ENCODE data around the gene KRT1.

Gene KRT1

DNA sequence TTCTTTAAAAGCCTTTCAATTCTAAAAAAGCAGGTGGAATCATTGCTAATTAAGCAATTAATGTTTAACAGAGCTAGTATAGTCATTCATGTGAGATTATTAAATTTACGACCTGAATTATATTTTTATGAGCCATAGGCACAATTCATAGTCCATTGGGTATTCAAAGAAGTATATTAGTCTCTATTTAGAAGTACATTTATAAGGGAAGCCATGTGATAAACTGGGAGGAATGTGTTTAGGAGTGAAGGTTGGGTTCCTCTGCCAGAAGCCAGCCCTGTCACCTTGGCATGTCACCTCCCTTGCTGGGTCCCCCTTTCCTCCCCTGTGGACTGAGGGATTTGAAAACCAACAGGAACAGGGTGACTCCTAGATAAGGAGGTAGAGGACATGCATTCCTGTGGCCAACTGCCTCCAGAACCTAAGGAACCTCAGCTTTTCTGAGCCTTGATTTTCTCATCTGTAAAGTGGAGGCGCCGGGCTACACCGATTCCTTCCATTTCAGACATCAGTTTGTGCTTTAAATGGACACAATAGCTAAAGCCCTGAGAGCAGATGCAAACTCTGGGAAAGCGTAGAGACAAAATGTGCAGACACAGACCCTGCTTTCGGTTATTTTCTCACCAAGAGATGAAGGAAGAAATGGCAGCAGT lies 22.8 kb downstream of the KRT1 start:
- DNase-seq: no peak

DNA sequence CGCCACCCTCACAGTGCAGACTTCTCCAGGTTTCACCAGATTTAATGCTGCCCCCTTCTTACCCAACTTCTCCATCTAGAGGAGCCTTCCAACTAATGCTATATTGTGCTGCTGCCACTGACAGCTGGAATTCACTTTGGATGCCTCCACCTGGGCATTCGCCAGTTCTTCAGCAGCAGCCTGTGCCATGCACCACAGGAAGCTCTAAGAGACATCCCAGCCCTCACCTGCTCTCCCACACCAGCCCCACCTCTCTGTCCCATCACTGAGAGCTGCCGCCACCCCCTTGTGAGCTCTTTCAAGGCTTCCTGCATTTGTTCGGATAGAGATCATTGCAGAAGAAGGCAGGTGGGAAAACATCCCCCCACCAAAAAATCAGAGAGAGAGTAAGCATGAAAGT lies 23.6 kb downstream of the KRT1 start:
- no peak for DNase-seq

- no peak for DNase-seq
Measured at GRCh38 chr12:52655720-52656124, 24.5 kb downstream of the KRT1 start.

DNA sequence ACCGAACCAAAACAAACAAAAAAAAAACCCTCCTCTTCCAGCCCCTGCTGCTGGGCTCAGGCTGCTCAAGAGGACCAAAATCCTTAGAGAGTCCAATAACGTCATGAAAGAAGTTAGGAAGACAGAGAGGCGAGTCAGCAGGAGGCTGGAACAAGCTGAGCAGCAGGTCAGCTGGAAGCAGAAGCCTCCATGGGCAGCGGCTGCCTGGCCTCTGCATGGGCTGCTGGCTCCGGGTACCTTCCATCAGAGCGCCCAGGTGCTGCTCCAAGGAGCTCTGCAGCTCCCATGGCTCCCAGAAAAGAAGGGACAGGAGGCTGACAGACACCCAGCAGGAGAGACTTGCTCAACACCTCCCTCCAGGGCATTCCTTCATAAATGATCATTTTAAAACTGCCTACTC lies 25.0 kb downstream of the KRT1 start:
- no peak for DNase-seq

DNA sequence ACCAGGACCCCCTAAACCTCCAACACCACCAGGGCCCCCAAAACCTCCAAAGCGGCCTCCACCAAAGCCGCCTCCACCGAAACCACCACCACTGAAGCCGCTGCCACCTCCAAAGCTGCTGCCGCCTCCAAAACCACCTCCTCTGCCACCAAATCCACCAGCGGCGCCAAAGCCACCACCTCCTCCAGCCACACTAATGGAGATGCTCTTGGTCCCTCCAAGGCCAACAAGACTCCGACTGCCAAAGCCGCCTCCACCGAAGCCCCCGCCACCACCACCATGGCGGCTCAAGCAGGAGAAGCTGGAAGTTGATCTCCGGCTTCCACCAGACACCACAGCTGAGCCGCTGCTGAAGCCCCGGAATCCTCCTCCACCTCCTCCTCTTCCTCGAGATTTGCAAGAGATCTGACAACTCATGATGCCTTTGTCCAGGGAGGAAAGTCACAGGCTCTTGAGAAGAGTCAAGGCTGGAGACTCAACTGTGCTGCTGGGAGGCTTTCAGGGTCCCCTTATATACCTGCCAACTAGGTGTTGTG lies 28.4 kb downstream of the KRT1 start, which contains the start of gene KRT2:
Gene KRT2, minus strand, starts transcription at position 486 of the 536 bp plus-strand sequence. Its CDS starts 69 bp downstream, at position 417.
- no peak for DNase-seq

DNA sequence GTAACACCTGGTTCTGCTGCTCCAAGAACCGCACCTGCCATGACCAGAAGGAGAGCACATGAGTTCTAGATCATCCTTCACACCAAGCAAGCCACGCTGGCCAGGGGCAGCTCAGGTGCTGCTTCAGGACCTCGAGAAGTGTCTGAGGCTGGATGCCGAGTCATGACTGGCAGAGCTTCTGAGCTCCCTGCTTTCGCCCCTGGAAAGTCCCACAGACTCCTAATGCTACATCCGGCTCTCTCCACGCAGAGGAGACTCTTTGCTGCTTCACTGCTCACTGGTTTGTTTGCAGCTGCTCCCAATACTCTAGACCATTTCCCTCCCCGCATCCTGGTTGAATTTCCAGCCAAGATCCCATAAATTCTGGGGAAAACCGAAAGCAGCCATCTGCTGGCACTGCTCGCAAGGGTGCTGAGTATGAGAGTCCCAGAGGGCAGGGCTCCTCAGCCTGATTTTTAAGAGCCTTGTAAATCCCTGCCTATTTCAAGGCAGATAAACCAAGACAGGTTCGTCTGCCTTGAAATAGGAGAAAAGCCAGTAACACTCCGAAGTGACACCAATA lies 29.6 kb downstream of the KRT1 start:
- DNase-seq: no peak

GRCh38 chr12:52649066-52649465 lies 31.1 kb downstream of the KRT1 start:
- DNase-seq: no peak

- no peak for DNase-seq
Measured at GRCh38 chr12:52648012-52648550, 32.1 kb downstream of the KRT1 start.

DNA sequence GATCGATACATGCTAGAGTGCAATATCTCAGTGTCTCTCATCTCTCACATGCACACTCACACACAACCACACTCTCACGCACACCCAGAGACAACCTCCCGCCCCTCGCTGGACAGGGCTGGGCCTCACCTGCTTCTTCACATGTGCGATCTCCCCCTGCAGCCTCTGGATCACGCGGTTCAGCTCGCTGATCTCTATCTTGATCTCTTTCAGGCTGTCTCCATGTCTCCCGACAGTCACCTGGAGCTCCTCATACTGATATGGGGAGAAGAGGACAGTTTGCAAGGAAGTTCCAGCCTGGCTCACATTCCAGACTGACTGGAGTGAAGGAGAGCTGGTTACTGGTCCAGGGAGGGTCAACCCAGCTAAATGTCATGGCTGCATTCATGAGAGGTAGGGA lies 32.6 kb downstream of the KRT1 start:
- DNase-seq: no peak

DNA sequence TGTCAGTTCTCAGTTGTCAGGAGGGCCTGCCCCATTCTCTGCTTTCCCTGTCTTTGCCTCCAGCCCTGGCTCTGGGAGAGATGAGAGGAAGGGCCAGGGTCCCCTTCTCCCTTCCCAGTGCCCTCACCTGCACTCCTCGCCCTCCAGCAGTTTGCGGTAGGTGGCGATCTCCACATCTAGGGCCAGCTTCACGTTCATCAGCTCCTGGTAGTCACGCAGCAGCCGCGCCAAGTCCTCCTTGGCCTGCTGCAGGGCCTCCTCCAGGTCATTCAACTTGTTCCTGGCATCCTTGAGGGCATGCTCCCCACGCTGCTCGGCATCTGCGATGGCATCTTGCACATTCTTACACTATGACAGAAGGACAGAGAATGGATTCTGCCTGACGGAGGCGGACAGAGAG lies 33.6 kb downstream of the KRT1 start:
- no peak for DNase-seq

GRCh38 chr12:52645982-52646381 lies 34.2 kb downstream of the KRT1 start:
- no peak for DNase-seq

DNA sequence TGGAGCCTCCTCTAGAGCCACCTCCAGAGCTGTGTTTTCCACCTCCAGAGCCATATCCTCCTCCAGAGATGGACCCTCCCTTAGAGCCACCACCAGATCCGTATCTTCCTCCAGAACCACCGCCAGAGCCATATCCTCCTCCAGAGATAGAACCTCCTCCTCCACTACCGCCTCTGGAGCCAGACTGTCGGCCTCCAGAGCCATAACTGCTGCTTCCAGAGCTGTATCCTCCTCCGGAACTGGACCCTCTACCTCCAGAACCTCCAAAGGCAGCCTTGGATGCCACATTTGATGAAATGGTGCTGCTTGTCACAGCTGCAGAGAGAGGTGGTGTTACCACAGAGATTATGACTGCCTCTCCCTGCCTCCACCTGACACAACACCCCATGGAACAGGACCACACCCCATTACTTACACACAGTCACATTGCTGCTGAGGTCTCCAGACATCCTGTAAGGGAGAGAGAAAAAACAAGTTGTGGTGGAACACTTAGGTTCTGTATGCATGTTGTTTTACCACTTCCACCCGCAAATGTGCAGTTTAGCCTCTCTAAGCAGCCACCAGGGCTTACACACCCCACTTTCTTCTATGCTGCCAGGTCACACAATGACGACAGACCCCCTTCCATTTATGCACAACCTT lies 35.0 kb downstream of the KRT1 start:
- no peak for DNase-seq

DNA sequence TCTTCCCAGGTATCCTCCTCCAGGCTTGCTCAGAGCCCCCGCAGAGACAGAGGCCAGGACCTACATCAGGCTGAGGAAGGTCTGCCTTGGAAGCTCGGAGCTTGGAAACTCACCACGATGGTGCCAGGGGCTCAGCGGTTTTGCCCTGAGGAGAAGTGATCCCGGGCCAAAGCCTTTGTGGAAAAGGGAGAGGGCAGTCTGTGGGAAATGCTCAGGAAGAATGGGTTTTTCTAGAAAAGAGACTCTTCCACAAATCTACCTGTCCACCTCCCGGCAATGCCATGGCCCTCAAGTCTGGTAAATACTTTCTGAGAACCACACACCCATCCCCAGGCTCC lies 36.2 kb downstream of the KRT1 start:
- DNase-seq: no peak

GRCh38 chr12:52643233-52644077 lies 36.8 kb downstream of the KRT1 start:
- DNase-seq: no peak

- DNase-seq: no peak
Measured at GRCh38 chr12:52641468-52641867, 38.7 kb downstream of the KRT1 start.

- DNase-seq: no peak
Measured at GRCh38 chr12:52637299-52637698, 42.9 kb downstream of the KRT1 start.

GRCh38 chr12:52636592-52637258 lies 43.5 kb downstream of the KRT1 start:
- DNase-seq: no peak

DNA sequence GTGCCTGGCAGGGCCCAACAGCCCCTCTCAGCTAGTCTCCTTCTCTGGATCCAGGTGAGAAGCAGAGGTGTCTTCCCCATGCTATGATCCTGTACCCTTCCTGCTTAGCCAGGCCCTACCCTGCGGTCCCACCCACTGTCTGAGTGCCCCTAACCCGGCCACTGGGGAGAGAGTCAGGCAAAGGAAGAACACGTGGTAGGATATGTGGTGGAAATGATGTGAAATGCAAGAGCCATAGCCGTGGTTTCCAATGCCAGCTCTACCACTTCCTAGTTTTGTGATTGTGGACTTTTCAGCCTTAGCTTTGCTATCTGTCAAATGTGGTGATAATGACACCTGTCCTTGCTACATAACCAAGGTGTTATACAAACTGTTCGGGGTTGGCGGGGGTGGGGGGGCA lies 44.0 kb downstream of the KRT1 start:
- no peak for DNase-seq

GRCh38 chr12:52634266-52635056 lies 45.7 kb downstream of the KRT1 start:
- DNase-seq: no peak

DNA sequence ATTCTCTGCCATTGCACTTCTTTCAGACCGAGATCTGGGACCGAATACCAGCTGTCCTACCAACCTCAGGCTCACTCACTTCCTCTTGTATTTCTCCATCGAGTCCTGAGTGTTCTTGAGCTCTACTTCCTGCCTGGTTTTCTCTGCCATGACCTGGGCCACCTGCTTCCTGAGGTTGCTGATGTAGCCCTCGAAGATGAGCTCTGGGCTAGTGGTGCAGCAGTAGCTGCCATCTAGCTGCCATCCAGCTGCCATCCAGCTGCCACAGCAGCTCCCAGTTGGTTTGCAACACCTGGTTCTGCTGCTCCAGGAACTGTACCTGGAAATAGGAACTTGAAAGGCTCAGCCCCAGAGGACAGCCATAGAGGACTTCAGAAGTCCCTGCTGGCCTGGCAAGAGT lies 46.8 kb downstream of the KRT1 start:
- DNase-seq: no peak

DNA sequence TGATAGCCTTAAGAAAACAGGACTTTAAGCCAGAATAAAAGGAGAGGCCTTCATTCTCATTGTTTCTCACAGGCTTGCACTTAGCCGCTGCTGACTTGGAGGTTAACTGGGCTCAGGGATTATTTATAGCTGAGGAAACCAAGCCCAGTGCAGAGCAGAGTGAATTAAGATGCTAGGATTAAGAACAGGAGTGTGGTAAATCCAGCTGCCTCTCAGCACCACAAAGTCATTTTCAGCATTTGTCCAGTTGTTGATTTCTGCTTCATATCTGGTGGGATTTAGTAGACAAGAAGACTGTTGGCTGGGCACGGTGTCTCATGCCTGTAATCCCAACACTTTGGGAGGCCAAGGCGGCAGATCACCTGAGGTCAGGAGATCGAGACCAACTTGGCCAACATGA lies 47.6 kb downstream of the KRT1 start:
- DNase-seq: no peak
